Measurements from ENCODE around the gene WRAP53.

The WRAP53 gene

DNA sequence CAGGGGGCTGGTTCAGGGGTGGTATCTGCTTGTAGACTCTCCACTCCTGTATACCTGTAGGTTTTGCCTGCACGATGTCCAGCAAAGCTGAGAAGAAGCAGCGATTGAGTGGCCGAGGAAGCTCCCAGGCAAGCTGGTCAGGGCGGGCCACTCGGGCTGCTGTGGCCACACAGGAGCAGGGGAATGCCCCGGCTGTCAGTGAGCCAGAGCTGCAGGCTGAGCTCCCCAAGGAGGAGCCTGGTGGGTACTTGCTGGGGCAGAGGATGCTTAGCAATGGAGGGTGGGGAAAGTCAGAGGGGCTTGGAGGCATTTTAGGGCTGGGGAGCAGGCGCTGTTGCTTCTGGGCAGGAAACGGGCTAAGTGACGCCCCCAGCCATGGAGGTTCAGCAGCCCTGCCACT, 31.4 kb downstream of the WRAP53 start:
- TF ChIP-seq, protein P1, sequence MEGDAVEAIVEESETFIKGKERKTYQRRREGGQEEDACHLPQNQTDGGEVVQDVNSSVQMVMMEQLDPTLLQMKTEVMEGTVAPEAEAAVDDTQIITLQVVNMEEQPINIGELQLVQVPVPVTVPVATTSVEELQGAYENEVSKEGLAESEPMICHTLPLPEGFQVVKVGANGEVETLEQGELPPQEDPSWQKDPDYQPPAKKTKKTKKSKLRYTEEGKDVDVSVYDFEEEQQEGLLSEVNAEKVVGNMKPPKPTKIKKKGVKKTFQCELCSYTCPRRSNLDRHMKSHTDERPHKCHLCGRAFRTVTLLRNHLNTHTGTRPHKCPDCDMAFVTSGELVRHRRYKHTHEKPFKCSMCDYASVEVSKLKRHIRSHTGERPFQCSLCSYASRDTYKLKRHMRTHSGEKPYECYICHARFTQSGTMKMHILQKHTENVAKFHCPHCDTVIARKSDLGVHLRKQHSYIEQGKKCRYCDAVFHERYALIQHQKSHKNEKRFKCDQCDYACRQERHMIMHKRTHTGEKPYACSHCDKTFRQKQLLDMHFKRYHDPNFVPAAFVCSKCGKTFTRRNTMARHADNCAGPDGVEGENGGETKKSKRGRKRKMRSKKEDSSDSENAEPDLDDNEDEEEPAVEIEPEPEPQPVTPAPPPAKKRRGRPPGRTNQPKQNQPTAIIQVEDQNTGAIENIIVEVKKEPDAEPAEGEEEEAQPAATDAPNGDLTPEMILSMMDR (IDR thresholded peaks at IDR 0.05; ENCODE audit: extremely low read depth, missing control alignments): no peak
- DNase-seq (ENCODE audit: low spot score): no peak

DNA sequence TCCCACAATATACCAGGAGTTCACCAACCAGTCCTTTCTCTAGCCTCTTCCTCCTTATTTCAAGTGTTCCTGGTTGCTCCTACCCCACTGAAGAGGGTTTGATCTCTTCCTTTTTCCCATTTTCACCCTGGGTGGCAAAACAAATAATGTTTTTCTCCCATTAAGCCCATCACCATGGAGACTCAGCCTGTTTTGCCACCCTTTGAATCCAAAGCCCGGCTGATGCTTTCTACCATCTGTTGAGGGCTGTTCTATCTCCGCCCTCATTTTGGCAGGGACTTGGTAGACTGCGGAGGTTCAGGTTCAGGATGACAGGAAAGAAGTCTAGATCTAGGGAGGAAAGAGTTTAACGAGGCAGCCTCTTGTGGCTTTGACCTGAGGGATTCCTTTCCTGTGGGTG, 31.8 kb downstream of the WRAP53 start:
- TF ChIP-seq, protein P1 (IDR thresholded peaks at IDR 0.05; ENCODE audit: extremely low read depth, missing control alignments): no peak
- no peak for DNase-seq (ENCODE audit: low spot score)

DNA sequence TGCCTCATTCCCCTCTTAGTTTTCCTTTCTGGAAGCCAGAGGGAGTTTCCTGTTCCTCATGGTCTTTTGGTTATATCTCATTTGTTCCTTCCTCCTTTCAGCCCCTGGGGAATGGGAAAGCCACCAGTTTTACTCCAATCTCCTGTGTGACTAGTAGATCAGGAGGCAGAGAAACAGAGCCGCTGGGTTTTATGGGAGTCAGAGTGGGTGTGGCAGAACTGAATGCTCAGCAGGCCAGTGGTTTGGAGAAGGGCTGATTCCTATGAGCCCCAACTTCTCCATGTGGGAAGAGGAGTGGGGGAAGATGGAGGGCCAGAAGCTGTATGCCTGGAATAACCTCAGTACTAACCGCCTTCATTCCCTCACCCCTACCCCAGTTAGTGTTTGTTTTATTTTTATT, 33.3 kb downstream of the WRAP53 start:
- TF ChIP-seq, protein P1 (IDR thresholded peaks at IDR 0.05; ENCODE audit: extremely low read depth, missing control alignments): no peak
- DNase-seq (ENCODE audit: low spot score): no peak

DNA sequence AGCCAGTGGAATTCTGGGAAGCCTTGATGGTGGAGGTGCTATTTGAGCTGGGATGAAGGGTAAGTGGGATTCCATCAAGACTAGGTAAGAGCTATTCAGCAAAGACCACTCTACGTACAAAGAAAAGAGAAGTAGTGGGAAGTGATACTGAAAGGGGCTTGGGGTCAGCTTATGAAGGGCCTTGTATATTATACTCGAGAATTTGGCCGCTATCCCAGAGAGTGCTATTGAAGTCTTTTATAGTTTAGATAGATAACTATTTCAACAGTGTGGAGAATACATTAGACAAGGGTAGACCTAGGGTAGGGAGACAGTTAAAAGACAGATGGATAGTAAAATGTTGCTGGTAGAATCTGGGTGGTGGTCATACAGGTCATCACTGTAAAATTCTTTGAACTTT, 39.6 kb downstream of the WRAP53 start:
- no peak for DNase-seq (ENCODE audit: low spot score)
- TF ChIP-seq, protein P1 (IDR thresholded peaks at IDR 0.05; ENCODE audit: extremely low read depth, missing control alignments): no peak

DNA sequence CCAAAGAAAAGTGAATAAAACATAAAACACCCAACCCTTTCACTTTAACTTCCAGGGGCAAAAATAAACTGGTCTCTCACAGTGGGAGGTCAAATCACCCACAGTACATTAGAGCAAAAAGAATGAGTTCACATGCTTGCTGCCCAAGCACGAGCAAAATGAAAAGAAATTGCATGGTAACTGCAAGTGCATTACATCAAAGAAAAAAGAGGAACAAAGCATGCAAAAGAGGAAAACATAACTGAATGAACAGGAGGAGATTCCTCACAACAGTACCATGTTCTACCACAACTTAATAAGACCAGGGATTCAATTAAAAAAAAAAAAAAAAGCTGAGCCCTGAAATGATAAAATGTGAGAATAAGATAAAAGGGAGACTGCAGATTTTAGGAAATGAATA, 41.5 kb downstream of the WRAP53 start:
- DNase-seq (ENCODE audit: low spot score): no peak
- TF ChIP-seq, protein P1 (IDR thresholded peaks at IDR 0.05; ENCODE audit: extremely low read depth, missing control alignments): no peak

- no peak for DNase-seq (ENCODE audit: low spot score)
- TF ChIP-seq, protein P1 (IDR thresholded peaks at IDR 0.05; ENCODE audit: extremely low read depth, missing control alignments): no peak
Observed at GRCh38 chr17:7732981-7733539, 44.8 kb downstream of the WRAP53 start.

- DNase-seq (ENCODE audit: low spot score): no peak
- TF ChIP-seq, protein P1 (IDR thresholded peaks at IDR 0.05; ENCODE audit: extremely low read depth, missing control alignments): no peak
Observed at GRCh38 chr17:7737601-7738000, 49.3 kb downstream of the WRAP53 start.

All from GM20000 (cell line).